Glomerular endothelial cell (primary cell): ENCODE measurements around the gene CENATAC. TPM values are rescaled to one million over a fixed set of nuclear protein-coding genes. Genes with fewer than 3 reads are reported as not detected.
A peak's percentile ranks its signal among the peaks of the same experiment; 100 is the strongest.
"Not testable (repeated sequence)": the region's sequence is repeated elsewhere in the genome, so short reads cannot be mapped to it uniquely, and the experiment has no call there.

Source experiments
- DNase-seq: peaks from one replicate; pipeline ENCODE4 v3.0.0-alpha.2; 2011; ENCODE audit warnings: low read depth, low spot score; ENCODE audit errors: extremely low read depth
- total RNA-seq: library from RNA; depleted of rRNA; stranded (reverse); fragments of >200 nt; gene quantifications from 2 replicates; pipeline ENCODE4 v1.2.3, GENCODE V29; 2015

The CENATAC gene
- total RNA-seq, 1 donor from 2014 or later, result 16.6 TPM

GRCh38 chr11:118991486-118992038 is 6.4 kb upstream of the CENATAC start:
- not testable (repeated sequence) for DNase-seq

- DNase-seq, result no peak
These were observed 862 bp upstream of the CENATAC start for GRCh38 chr11:118996926-118997626.

GRCh38 chr11:118998388-118998717 is 415 bp downstream of the CENATAC start:
- no peak for DNase-seq

GRCh38 chr11:118998822-118999221 is 884 bp downstream of the CENATAC start:
- DNase-seq, result no peak

GRCh38 chr11:119000906-119001305 is 3.0 kb downstream of the CENATAC start:
- no peak for DNase-seq

- DNase-seq, result no peak
These were observed 8.7 kb downstream of the CENATAC start for GRCh38 chr11:119006656-119007055.

GRCh38 chr11:119011476-119012053 is 13.6 kb downstream of the CENATAC start:
- no peak for DNase-seq

GRCh38 chr11:119012629-119013170 is 14.8 kb downstream of the CENATAC start:
- DNase-seq, result no peak

- no peak for DNase-seq
These were observed 16.4 kb downstream of the CENATAC start for GRCh38 chr11:119014209-119014924.

GRCh38 chr11:119015054-119015611 is 17.2 kb downstream of the CENATAC start:
- DNase-seq, result no peak

- no peak for DNase-seq
These were observed 18.5 kb downstream of the CENATAC start for GRCh38 chr11:119016216-119017009.

- DNase-seq, result not testable (repeated sequence)
These were observed 19.4 kb downstream of the CENATAC start for GRCh38 chr11:119017377-119017776.

GRCh38 chr11:119018074-119018938 is 20.4 kb downstream of the CENATAC start, which contains the start of the genes RPS25 and TRAPPC4:
Gene RPS25, minus strand, starts transcription at chr11:119018343. Its CDS starts 59 bp downstream, at chr11:119018284.
Gene TRAPPC4, plus strand, starts transcription at chr11:119018766. Its CDS starts 30 bp downstream, at chr11:119018796.
- peak; percentile 82 for DNase-seq

GRCh38 chr11:119019996-119020395 is 22.1 kb downstream of the CENATAC start:
- DNase-seq, result no peak

- DNase-seq, result no peak
These were observed 23.7 kb downstream of the CENATAC start for GRCh38 chr11:119021631-119022030.

- DNase-seq, result no peak
These were observed 25.8 kb downstream of the CENATAC start for GRCh38 chr11:119023741-119024140.

GRCh38 chr11:119024430-119025098 is 26.6 kb downstream of the CENATAC start:
- DNase-seq, result no peak

GRCh38 chr11:119025099-119025473 is 27.1 kb downstream of the CENATAC start:
- no peak for DNase-seq

- DNase-seq, result no peak
These were observed 27.6 kb downstream of the CENATAC start for GRCh38 chr11:119025541-119025940.
